ENCODE data around the gene CKMT2.

The CKMT2 gene

DNA sequence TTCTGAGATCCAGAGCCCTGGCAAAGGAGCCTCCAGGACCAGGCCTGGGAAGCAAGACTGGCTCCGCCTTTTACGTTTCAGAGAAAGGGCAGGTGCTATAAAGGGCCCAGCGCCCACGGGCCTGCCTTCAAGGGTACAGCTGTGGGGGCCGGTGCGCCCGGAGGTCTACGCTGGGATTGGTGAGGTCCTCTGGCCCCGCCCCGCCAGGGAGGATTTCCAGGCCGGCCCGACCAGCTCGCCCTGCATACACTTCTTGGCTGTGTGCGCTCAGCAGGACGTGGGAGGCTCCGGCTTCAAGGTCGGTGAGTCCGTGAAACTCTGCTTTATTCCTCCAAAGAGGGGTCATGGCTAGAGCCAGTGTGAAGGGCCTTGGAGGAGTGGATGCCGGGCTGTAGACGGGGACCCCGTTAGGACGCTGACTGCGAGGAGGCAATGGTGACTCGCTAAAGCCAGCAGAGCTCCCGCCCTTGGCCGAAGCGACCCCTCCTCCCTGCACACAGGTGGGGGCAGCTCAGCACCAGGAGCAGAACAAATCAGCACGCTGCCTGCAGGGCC lies at the start of gene CKMT2:
Gene CKMT2, plus strand, starts transcription at position 243 of the 555 bp plus-strand sequence. CDS start 17,811 bp downstream, outside the sequence.
- DNase-seq (ENCODE audit: low spot score) = peak; percentile 42

DNA sequence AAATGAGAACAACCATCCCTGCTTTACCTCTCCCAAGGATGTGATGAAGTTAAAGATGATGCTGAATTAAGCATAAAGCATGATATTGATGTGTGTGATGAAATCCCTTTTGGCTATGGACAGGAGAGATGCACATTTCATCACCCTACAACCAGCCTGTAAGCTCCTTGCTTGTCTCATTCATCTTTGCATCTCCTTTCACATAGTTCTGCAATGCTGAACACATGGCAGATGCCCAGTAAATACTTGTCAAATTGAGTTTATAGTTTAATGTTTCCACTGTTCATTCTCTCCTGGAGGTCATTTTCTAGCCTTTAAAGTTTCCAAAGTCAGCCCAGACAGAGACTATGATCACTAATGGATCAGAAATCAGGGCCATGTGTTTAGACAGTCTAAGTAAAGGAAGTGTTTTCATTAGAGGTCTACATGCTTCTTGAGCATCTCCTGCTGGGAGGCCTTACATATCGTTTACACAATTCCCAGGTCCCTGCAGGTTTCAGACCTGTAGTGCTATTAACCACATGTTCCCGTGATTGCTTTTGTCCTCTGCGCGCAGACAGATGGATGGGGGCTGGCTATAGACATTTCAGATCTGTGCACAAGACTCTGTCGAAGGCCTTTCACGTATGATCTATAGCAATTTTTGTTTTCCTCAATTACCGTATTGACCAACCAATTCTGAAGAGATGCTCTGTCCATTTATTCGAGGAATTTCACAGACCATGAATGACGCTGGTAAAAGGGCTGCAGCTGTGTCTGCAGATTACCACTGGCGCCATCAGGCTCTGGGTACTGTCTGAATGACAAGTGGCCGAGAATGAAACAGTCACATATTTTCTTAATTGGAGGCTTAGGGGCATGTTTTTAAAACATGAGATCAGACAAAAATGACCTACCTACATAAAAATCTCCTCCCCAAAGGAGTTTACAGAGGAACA lies 49.0 kb upstream of the CKMT2 start:
- no peak for DNase-seq (ENCODE audit: low spot score)

DNA sequence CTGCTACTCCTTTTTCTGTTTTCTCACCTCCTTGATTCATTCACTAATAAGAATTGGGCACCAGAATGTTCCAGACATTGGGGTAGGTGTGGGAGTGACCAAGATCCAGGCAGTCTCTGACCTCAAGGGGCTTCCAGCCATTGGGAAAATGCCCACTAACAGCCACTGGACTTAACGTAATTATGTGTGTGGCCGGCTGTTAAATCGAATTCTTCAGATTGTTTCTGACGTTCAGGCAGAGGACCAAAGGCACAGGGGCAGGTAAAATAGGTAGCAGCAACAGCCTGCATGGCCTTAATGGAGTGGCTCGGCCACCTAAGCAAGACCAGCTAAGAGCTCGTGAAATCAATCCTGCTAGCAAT lies 48.4 kb upstream of the CKMT2 start:
- DNase-seq (ENCODE audit: low spot score) = no peak

DNA sequence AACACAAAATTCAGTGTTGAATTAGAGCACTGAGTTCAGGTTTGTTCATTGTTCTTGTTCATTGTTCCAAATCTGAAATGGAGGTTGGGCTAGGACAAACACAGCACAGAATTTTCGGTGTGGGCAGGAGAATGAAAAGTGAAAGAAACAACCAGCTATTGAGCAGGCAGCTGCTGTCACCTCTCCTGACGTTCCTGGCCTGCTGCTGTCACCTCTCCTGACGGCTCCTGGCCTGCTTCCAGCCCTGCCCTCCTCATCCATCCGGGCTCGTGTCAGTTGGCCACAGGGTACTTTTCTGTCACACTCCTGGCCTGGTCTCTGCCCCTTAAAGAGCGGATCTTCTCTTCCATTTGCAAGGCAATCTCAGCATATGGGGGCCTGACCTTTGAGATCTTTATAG lies 45.2 kb upstream of the CKMT2 start:
- DNase-seq (ENCODE audit: low spot score) = no peak

GRCh38 chr5:81188962-81189361 lies 44.2 kb upstream of the CKMT2 start:
- DNase-seq (ENCODE audit: low spot score) = no peak

DNA sequence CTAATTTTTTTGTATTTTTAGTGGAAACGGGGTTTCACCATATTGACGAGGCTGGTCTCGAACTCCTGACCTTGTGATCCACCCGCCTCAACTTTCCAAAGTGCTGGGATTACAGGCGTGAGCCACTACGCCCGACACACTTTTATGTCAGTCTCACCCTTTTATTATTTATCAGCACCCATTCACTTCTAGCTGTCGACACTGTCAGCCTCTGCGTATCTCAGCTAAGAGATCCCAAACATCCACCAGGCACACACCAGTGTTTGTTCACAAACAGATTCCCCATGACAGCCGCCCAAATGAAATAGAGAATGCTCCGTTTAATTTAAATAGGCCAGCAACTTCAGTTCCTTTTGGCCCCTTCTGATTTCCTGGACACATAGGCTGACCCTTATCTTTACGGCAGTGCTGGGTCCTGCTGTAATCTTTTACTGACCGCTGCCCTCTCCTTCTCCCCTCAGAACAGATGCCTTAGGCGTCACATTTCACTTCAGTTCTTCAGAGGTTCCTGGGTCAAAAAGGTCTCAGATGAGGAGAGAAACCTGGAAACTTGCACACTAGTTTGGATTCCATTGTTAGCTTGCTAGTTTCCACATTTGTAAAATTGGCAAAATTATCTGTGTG lies 43.1 kb upstream of the CKMT2 start:
- DNase-seq (ENCODE audit: low spot score) = no peak

DNA sequence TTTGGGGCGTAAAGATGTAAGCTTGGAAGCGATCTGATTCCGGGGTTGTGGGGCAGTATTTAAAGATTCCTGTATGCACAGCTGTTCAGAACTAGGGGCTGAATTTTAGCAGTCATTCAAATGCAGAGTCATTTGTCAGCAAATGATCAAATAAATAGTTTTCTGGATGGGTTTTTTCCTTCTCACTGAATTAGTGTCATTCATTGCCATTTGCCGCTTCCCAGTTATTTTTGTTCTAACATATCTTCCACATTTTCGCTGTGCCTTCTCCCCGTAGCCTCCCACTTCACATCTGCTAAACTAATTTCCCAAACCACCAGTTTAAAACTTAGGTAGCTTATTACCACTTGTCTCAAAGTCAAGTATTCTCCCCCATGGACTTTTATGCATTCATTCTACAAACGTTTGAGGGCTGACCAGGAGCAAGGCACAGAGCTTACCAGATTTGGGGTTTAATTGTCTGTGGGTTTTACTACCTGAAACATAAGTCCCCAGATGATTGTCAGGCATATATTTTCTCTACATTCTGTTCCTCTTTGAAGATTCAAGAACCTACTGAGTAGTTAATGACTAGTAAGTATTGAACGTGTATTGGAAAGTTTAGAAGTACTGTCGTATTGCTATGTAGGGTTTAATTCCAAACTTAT lies 41.3 kb upstream of the CKMT2 start:
- DNase-seq (ENCODE audit: low spot score) = no peak

GRCh38 chr5:81192373-81192750 lies 40.8 kb upstream of the CKMT2 start:
- DNase-seq (ENCODE audit: low spot score) = no peak

DNA sequence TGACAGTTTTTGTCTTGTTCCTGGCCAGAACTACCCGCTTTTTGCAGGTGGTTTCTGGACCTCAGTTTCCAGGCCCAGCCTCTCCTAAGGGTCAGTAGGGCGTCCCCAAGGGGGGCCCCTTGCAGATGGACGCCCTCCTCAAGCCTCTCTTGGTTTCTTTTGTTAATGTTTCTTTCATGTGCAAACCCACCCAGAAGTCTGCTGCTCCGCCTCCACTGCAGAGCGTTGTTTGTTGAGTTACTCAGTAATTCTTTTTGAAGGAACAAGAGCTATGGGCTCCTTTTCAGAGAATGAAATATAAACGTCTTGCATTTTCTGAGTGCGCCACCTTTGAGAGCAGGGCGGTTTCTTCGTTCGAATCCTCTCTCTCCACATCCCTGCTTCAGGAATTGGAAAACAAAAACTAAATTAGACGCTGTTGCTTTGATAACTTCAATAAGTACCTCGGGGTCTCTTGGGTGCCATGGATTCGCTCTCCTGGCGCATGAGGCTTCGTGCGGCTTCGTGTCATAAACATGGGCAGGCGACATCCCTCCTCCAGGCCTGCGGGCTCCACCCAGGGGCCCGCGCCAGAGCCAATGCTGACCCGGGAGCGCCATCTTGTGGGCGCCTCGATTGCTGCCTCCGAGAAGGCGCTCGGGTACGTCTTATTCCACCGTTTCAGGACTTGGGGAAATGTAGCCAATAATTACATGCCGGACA lies 38.3 kb upstream of the CKMT2 start:
- peak; percentile 77 for DNase-seq (ENCODE audit: low spot score)

DNA sequence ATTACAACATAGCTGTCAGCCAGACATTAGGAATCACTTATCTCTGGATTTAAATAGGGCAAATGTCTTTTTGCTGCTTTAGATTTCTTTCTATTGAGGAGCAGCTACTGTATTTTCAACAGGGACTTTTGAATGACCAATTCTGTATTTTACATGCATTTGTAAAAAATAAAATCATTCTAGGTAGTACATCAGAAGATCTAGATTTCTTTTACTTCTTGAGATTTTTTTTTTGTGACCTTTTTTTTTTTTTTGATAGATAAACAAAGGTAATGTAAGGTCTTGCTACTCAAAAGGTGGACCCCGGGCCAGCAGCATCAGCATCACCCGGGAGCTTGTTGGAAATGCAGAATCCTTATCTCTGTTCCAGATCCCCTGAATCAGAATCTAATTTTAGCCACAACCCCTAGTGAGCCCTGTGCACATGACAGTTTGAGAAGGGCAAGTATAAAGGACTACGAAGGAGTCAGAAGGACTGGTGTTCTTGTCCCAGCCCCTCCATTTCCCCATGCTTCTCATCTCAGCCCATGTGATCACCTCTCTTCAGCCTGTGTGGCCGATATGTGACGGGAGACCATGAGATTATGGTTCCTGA lies 37.7 kb upstream of the CKMT2 start:
- no peak for DNase-seq (ENCODE audit: low spot score)

- DNase-seq (ENCODE audit: low spot score) = no peak
Observed at GRCh38 chr5:81202655-81203054, 30.5 kb upstream of the CKMT2 start.

DNA sequence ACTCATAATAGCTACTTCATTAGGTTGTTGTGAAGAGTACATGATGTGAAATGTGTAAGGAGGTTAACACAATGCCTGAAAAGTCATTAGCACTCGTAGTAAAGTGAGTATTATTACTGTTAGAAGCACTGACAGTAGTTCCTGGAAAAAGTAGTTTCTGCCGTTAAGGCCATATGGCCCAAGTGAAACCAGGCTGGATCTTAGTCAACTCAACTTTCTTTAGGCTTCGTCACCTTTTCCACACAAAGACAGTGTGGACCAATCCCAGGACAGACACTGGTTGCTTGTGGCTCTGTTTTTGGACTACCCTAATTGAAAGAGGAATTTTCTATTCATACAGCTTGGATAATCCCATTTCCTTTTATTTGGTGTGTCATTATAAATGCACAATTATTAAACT lies 29.4 kb upstream of the CKMT2 start:
- no peak for DNase-seq (ENCODE audit: low spot score)

- DNase-seq (ENCODE audit: low spot score) = no peak
Observed at GRCh38 chr5:81204205-81204604, 28.9 kb upstream of the CKMT2 start.

DNA sequence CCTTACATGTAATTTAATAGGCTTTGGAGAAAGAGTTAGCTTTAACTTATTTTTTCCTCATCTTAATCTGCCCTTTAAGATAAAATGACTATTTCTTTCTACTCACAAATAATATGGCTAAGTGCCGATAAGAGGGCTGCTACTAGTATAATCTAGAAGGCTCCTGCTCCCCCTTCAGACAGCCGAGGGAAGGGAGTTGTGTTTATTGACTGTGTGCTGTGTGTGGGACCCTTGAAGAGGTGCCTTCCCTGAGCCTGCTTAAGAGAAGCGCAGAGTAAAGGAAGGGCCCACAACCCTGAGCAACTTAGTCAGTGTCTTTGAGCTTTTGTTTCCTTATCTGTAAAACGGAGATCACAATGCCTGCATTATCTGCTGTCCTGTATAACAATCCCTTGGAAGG lies 28.1 kb upstream of the CKMT2 start:
- DNase-seq (ENCODE audit: low spot score) = no peak

GRCh38 chr5:81207009-81207408 lies 26.1 kb upstream of the CKMT2 start:
- DNase-seq (ENCODE audit: low spot score) = peak; percentile 8

GRCh38 chr5:81208904-81209303 lies 24.2 kb upstream of the CKMT2 start:
- peak; percentile 72 for DNase-seq (ENCODE audit: low spot score)

DNA sequence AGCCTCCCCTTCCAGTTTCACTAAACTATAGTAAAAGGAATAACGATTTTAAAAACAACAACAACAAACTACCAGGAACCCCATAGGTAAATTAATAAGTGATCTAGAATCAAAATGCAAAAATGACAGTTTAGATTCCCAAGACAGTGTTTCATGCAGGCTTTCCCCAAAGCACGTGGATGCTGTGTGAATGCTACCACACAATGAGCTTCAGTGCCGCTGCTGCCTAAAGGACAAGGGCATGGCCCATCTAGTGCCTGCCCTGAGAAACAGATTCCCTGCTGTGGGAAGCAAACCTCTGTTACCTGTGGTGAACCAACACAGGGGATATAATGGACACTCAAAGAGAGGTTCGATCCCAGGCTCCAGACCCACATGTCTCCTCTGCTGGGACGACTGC lies 23.7 kb upstream of the CKMT2 start:
- DNase-seq (ENCODE audit: low spot score) = no peak

GRCh38 chr5:81209869-81210493 lies 23.1 kb upstream of the CKMT2 start:
- no peak for DNase-seq (ENCODE audit: low spot score)

- DNase-seq (ENCODE audit: low spot score) = peak; percentile 83
Observed at GRCh38 chr5:81212211-81212751, 20.8 kb upstream of the CKMT2 start.

DNA sequence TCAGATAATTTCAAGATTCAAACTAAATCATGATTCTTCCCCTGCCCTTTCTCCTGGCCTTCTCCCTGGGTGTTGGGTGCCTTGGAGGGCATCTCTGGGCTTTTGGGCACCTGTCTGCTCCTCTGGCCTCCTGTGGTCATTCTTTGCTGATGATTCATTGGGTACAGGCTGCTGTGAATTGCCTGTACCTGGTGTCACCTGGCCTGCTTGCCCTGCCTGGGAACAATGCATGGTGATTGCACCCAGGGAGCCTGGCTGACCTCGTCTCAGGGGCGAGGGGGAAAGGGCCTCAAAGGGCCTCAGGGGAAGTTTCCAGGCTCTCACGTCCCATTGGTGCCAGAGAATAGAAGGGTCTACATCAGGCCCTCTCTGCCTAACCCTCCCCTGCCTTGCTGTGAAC lies 20.1 kb upstream of the CKMT2 start:
- peak; percentile 72 for DNase-seq (ENCODE audit: low spot score)

DNA sequence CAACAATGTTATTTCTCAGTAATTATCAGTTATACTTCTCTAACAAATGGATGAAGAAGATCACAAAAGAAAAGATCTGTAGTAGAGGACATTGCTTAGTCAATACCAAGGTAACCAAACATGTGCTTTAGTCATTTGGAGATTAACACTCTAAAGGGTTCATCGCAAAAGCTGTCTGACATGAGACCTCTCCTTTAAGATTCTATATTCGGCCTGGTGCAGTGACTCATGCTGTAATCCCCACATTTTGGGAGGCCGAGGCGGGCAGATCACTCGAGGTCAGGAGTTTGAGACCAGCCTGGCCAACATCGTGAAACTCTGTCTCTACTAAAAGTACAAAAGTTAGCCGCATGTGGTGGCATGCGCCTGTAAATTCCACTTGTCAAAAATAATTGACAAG lies 18.3 kb upstream of the CKMT2 start:
- no peak for DNase-seq (ENCODE audit: low spot score)

Data from kidney tubule cell (primary cell).